DLD1 (cell line): ENCODE measurements around the gene FBXO11.
"Not testable (repeated sequence)": the region's sequence is repeated elsewhere in the genome, so short reads cannot be mapped to it uniquely, and the experiment has no call there.

ENCODE experiments used
- in situ Hi-C: cut with HindIII; loops from 2 replicates; pipeline ENCODE4 v1.10.0; 2017; ENCODE audit warnings: low sequenced_read_pairs

The FBXO11 gene

GRCh38 chr2:47906157-47907038, at the start of gene FBXO11:
Gene FBXO11, minus strand, starts transcription at chr2:47906498. Its CDS starts 778 bp downstream, at chr2:47905720.
- in situ Hi-C loops, result no loop called here

GRCh38 chr2:47950340-47951301, 44.3 kb upstream of the FBXO11 start:
- in situ Hi-C loops, result no loop called here

- in situ Hi-C loops, result no loop called here
Observed at GRCh38 chr2:47946593-47946992, 40.3 kb upstream of the FBXO11 start.

GRCh38 chr2:47945046-47945781, 38.9 kb upstream of the FBXO11 start:
- in situ Hi-C loops, result no loop called here

GRCh38 chr2:47941936-47942335, 35.6 kb upstream of the FBXO11 start:
- in situ Hi-C loops, result no loop called here

GRCh38 chr2:47937677-47938076, 31.4 kb upstream of the FBXO11 start:
- in situ Hi-C loops, result no loop called here

GRCh38 chr2:47935071-47935470, 28.8 kb upstream of the FBXO11 start:
- in situ Hi-C loops, result no loop called here

GRCh38 chr2:47918043-47918442, 11.7 kb upstream of the FBXO11 start:
- in situ Hi-C loops, result no loop called here

GRCh38 chr2:47917276-47917961, 11.1 kb upstream of the FBXO11 start:
- in situ Hi-C loops, result no loop called here

GRCh38 chr2:47916412-47916811, 10.1 kb upstream of the FBXO11 start:
- in situ Hi-C loops, result no loop called here

- in situ Hi-C loops, result not testable (repeated sequence)
Observed at GRCh38 chr2:47910662-47911061, 4.4 kb upstream of the FBXO11 start.

GRCh38 chr2:47908682-47909081, 2.4 kb upstream of the FBXO11 start:
- in situ Hi-C loops, result no loop called here

GRCh38 chr2:47907039-47907781, 912 bp upstream of the FBXO11 start:
- in situ Hi-C loops, result no loop called here

GRCh38 chr2:47905386-47906156, 727 bp downstream of the FBXO11 start:
- in situ Hi-C loops, result no loop called here

- in situ Hi-C loops, result no loop called here
Observed at GRCh38 chr2:47903781-47904490, 2.4 kb downstream of the FBXO11 start.

- in situ Hi-C loops, result not testable (repeated sequence)
Observed at GRCh38 chr2:47901892-47902291, 4.4 kb downstream of the FBXO11 start.

GRCh38 chr2:47900857-47901256, 5.4 kb downstream of the FBXO11 start:
- in situ Hi-C loops, result no loop called here
